Activated CD8-positive, alpha-beta memory T cell treated with anti-CD3 and anti-CD28 coated beads for 48 hours (primary cell): ENCODE measurements around the gene SPTBN5.

Experiments used
- DNase-seq, 3 experiments: peaks; one replicate each; pipeline ENCODE4 v3.0.0-alpha.2; 2020; ENCODE audit warnings: low read depth in 2 of 3, low spot score in 2 of 3

The SPTBN5 gene

DNA sequence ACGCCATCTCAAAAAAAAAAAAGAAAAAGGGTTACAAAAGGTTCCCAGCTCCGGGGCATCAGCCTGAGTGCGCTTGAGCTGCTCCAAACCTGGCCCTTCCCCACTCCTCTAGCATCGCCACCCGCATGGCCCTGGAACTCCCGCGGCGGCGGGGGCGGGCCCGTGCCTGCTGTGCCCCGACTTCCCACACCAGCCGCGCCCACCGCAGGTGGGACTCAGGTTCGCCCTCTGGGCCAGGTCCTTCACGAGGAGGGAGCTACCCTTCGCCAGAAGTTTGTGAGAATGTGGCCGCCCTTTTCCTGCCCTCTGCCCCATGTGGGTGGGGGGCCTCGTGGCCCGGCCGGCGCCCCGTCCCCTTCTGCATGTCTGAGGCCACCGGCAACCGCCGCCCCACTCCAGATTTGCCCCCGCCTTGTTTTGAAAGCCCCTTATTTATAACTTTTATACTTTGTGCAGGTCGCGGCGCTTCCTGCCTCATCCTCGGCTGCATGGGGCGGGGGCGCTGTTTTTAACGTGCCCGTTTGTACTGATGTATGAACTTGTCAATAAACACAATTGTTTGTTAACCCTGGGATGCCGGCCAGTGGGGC lies 66.5 kb downstream of the SPTBN5 start:
- no peak for DNase-seq

DNA sequence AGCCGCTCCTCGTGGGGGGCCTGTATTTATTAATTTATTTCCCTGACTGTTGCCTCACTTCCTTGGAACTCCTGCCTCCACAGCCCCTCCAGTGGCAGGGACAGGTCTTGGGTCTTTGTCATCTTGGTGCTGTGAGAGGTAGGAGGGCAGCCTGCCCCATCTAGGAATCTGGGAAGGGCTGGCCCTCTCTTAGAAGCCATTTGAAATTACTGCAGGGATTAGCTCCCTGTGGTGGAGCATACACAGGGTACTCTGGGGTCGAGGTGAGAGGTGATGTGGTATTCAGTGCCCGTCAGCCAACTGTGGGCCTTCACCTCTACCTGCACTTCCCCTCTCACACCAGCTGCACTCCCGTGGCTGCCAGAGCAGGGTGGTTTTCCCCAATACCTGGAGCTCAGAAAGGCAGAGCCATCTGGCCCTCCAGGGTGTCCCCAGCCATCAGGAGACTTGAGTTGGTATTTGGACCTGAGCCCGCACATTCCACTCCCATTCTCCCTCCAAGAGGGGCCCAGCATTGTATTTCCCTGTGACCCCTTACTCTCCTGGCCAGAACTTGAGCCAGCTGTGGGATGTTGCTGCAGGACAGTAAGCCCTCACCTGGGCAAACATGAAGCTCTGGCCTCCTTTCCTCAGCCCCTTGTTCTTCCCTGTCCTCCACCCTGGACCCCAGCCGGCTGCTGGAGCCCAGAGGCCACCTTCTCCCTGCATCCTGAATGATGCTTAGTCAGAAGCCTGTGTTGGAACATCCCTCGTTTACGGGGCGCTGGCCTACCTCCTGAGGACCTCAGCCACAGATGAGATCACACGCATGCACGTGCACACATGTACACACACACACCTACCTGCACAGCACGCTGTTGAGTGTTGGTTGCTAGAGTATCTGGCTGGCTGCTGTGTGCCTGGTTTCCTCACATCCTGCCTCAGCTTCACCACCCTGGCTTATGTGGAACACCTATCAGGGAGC lies 68.0 kb downstream of the SPTBN5 start:
- no peak for DNase-seq

DNA sequence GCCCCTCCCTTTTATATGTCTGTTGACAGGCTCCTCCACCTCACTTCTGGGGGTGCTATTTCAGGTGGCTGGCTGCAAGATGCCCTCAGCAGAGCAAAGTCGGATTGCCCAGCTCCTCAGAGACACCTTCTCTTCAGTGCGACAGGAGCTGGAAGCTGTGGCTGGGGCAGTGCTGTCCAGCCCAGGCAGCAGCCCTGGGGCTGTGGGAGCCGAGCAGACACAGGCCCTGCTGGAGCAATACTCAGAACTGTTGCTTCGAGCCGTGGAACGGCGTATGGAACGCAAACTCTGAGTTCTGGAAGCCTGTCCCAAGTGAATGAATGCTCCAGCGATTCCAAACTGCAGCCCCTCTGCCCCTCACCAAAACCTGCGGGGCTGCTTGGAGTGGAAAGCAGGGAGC lies 68.7 kb downstream of the SPTBN5 start:
- DNase-seq = no peak

DNA sequence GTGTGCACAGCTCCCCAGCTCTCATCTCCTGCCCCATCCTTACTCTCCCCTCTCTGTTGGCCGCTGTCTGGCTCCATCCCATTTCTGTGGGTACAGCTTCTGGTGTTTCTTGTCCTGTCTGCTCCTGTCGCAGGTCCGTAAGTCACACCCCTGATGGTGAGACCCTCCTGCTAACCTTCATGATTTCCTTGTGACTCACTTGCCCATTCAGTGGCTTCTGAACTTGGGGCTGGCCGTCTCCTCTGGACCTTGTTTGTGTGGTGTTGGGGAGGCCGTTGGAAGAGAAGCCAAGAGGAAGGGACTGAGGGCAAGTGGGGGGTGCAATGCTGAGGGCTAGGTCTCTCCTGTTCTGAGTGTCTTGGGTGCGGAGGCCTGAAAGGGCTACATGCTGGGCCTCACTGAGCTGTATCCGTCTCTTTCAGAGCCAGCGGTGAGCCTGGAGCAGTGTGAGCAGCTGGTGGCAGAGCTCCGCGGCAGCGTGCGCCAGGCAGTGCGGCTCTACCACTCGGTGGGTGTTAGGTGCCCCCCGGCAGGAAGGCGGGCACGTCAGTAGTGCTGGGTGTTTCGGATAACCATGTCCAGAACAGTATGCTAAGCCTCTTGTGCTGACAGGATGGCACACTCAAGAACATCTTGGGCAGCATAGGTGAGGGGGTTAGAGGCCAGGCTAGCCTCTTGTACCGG lies 69.6 kb downstream of the SPTBN5 start:
- DNase-seq = no peak

DNA sequence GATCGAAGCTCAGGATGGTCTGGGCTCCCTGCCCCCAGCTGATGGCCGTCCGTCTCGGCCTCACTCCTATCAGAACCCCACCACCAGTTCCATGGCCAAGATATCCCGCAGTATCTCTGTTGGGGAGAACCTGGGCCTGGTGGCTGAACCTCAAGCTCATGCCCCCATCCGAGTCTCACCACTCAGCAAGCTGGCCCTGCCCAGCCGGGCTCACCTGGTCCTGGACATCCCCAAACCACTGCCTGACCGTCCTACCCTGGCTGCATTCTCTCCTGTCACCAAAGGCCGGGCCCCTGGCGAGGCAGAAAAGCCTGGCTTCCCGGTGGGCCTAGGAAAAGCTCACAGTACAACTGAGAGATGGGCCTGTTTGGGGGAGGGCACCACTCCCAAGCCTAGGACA lies 70.4 kb downstream of the SPTBN5 start:
- no peak for DNase-seq

DNA sequence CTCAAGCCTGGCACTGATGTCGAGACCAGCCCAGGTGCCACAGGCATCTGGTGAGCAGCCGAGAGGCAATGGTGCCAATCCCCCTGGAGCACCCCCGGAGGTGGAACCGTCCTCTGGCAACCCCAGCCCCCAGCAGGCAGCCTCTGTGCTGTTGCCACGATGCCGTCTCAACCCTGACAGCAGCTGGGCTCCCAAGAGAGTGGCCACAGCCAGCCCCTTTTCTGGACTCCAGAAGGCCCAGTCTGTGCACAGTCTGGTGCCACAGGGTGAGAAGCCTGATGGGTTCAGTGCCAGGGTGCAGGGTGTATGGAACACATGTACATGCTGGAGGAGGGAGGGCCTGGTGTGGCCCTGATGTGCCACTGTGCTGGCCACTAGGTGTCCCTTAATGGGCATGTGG lies 70.9 kb downstream of the SPTBN5 start:
- DNase-seq = no peak

DNA sequence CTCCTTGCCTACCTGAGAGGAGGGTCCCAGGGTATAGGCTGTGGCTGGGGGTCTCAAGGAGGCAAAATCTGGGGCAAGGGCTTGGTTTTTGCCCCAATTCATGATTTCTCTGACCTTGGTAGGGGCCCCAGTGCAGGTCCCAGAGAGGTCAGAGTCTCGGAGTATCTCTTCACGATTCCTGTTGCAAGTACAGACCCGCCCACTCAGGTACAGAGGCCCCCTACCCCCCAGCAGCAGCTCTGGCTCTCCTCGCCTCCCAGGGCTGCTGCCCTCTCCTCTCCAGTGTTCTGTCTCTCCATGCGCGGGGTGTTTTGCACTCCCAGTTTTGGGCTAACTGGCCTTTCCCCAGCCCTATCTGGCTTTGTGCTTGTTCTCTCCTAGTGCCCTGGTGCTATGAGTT lies 71.4 kb downstream of the SPTBN5 start:
- DNase-seq = no peak

DNA sequence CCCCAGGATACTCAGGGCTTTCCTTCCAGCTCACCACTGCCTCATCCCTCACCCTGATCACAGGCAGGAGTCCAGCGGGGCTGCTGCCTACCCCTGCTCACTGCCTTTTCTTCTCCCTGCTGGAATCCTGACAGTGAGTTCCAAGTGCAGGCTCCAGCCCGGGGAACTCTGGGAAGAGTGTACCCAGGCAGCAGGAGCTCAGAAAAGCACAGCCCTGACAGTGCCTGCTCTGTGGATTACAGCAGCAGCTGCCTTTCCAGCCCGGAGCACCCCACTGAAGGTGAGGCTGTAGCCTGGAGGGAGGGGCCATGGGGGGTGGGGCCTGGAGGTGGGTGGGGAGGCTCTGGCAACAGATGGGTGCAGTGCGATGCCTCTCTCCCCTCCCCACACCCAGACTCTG lies 72.0 kb downstream of the SPTBN5 start:
- DNase-seq = no peak

DNA sequence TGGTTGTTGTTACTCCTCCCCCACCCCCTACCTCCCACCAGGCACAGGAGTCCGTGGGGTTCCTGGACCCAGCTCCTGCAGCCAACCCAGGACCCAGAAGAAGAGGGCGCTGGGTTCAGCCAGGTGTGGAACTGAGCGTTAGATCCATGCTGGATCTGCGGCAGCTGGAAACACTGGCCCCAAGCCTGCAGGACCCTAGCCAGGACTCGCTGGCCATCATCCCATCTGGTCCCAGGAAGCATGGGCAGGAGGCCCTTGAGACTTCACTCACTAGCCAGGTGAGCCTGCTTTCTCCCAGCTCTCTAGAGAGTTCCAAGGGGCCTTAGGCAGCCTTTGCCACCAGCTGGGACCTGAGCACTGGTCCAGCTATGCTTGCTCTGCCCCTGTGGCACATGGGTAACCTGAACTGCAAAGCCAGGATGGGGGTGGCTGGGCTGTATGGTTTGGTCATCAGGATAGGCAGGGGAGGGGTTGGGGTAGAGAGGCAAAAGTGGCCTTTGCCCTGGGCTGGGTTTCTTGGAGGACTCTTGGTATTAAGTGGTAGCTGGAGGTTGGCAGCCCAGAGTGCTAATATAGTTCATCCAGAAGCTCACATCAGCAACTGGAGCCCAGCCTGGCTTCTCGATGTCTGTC lies 72.9 kb downstream of the SPTBN5 start:
- no peak for DNase-seq

DNA sequence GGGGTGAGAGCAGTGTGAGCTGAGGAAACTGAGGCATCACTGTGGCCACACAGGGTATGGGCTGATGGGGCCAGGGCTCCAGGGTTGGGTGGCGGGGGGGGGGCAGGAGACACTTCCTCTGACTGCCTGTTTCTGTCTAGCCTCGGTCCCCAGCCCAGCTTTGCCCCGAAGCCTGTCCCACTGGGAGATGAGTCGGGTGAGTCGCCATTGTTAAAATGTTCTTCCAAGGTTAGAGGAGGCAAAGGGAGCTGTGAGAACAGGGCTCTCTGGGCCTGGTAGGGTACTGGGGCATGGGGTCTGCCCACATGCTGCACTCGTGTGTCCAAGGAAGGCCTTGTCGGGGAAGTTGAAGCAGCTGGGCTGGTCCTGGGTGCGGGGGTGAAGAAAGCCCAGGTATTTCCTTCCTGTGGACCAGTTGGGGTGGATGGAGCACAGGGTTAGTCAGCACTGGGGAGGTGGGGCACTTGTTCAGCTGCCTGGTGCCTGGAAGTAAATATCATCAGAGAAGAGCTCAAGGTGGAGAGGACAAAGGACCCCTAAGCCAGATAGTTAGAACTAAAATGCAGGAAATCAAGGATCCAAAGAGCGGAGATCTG lies 74.3 kb downstream of the SPTBN5 start:
- no peak for DNase-seq

DNA sequence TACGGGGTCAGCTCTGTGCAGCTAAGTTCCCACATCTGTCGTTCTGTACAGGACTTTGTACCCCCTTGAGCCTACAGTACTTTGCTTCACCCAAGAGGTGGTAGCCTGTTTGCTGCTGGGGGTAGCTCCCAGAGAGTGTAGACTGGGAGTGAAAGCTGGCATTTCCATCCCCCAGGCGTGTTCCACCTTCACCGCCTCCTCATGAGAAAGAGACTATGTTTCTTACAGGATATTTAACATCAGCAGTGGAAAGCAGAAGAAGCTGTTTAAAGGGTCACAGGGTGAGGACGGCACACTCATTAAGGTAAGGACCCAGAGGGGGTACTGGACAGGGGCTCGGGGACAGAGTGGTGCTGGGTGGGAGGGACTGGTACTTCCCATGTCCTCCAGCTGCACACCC lies 76.1 kb downstream of the SPTBN5 start:
- DNase-seq = no peak

DNA sequence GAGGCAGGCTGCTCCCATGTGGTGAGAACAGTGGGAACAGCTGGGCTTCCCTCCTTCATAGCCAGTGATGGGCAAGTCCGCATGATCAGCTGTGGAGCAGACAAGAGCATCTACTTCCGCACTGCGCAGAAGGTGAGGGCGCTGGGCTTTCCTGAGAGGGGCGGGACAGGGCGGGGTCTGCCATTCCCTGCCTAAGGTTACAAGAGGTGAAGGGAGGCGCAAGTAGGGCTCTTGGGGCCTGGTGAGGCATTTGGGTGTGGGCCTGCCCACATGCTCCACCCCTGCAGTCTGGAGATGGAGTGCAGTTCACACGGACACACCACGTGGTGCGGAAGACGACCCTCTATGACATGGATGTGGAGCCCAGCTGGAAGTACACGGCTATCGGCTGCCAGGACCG lies 76.5 kb downstream of the SPTBN5 start:
- DNase-seq = no peak

DNA sequence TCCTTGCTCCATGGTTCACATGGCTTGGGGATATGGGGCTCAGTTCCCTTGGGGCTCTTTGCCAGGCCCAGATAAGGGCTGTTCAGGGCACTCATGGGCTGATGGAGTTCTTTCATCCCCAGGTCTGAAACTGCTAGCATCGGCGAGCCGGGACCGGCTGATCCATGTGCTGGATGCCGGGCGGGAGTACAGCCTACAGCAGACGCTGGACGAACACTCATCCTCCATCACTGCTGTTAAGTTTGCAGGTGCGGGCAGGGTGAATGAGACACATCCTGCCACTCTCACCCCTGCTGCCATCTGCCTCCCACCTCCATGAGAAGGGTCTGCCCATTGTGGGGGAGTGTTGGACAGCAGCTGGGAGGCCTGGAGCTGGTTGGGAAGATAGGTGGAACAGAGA lies 77.1 kb downstream of the SPTBN5 start:
- no peak for DNase-seq

DNA sequence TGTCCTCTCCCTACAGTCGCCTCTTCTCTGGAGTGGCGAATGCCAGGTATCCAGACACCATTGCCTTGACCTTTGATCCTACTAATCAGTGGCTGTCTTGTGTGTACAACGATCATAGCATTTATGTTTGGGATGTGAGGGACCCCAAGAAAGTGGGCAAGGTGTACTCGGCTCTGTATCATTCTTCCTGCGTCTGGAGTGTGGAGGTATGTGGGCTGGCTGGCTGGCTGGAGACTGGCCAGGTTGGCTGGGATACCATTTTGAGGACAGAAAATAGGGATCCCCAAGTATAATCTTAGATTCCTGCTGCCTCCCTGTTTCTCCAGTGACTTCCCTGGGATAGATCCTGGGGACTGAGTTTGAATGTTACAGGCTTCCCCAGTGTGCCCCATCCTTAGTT lies 79.3 kb downstream of the SPTBN5 start:
- DNase-seq = no peak

DNA sequence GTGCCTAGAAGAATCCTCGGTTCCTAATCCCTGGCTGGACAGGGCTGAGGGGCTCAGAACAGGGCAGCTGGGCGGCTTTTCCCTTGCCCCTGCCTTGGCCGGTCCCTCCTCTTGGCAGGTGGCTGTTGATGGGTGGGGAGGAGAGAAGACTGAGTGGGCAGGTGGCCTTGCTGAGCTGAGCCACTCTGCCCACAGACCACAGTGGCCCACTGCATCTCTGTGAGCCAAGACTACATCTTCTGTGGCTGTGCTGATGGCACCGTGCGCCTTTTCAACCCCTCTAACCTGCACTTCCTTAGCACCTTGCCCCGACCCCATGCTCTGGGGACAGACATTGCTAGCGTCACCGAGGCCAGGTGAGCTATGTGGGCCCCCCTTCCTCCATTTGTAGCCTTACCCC lies 80.4 kb downstream of the SPTBN5 start:
- DNase-seq = no peak

DNA sequence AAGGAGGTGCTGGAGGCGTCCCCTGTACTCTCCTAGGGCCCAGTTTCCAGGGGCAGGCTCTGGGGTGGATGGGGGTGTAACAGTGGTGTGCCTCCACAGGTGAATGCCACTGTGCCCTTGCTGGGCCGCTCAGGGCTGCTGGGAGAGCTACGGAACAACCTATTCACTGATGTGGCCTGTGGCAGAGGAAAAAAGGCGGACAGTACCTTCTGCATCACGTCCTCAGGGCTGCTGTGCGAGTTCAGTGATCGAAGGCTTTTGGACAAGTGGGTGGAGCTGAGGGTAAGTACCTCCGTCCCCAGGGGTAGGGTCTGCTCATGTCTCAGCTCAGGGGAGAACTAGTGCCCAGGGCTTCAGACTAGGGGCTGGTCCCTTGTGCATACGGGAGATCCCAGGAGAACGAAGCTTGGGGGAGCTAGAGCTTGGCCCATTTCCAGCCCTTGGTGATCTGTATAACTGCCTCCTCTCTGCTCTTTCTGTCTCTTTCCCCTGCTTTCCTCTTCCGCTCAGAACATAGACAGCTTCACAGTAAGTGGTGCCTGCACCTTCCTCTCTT lies 81.0 kb downstream of the SPTBN5 start:
- no peak for DNase-seq

DNA sequence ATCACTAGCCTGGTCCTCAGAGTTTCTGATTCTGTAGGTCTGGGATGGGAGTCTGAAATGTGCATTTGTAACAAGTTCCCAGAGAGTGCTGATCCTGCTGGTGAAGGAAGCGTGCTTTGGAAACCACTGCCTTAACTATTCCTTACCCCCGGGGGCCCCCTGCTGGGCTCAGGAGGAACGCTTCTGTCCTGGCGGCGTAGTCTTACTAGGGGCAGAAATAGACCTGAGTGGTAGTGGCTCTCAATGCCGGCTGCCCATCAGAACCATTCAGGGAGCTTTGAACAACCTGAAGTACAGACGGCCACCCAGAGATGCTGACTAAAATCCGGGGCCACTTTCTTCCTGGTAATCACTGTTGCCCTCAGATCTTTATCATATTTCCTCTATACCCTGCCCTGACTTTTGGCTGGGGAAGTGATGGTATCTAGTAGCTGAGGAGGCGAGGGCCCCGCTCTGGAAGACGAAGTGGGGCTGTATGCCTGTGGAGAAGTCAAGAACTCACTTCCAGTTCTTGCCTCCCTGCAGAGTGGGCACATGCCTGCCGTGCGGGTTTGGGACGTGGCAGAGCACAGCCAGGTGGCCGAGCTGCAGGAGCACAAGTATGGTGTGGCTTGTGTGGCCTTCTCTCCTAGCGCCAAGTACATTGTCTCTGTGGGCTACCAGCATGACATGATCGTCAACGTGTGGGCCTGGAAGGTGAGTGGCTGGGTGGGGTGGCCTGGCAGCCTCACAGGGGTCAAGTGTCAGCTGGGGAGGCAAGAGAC lies 82.2 kb downstream of the SPTBN5 start:
- DNase-seq = peak; percentile 31 to 48 (median 32)

DNA sequence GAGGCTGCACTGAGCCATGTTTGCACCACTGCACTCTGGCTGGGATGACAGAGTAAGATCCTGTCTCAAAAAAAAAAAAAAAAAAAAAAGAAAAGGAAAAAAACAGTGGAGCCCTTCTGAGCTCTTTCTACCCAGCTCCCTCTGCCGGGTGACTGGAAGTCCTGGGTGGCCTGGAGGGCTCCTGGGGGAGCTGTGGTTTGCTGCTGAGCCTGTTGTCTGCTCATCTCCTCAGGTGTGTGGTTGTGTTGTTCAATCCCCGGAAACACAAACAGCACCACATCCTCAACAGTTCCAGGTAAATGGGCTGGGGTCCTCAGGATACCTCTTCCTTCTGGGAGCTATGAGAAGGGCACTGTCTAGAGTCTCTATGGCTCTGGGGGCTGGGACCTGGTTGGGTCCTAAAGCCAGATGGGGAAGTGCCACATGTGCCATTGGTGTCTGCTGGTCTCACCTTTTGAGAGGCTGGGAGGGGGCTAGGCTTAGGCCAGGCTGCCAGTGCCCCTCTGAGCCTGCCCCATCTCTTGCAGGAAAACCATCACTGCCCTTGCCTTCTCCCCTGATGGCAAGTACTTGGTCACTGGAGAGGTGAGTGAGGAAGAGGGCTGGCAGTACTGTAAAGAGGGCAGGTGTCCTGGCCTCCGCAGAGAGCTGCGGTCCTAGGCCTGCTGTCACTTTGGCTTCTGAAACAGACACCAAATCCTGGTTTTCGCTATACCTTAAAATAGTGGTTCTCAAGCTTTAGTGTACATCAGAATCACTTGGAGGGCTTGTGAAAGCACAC lies 83.0 kb downstream of the SPTBN5 start:
- DNase-seq = no peak

DNA sequence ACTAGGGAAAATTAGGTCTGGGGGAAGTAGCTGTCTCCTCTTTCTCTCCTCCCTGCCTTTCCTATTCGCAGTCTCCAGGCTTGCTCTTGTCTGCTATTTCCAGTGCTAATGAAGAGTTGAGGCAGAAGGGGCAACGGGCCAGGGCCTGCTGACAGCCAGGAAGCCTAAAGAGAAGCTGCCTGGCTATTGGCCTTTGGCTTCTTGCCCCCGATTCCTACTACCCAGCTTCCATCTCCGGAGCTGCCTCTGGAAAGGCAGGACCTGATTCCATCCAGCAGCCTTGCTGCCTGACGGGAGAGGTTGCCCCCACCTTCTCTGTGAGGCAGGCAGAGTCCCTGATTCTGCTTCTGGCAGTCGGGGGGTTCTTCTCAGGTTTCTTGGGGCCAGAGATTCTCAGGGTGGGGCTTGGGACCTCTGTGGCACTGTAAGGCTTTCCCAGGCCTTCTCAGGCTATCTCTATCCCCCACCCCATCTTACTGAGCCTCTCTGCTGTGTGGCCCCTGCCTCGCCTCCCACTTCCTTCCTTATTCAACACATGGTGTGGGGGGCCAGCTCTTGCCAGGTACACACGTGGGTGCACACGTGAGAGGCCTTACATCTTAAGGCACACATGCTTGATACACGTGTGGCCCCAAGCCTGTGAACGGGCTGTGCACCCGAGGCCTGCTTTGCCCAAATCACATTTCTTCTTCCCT lies 84.2 kb downstream of the SPTBN5 start:
- DNase-seq = no peak
